ENCODE results near the gene CCDC88C. TPM values are rescaled to one million over a fixed set of nuclear protein-coding genes. Genes with fewer than 3 reads are reported as not detected.
A peak's percentile ranks its signal among the peaks of the same experiment; 100 is the strongest.
"Not testable (repeated sequence)": the region's sequence is repeated elsewhere in the genome, so short reads cannot be mapped to it uniquely, and the experiment has no call there.

CCDC88C gene
- total RNA-seq, 2 donors from 2014 or later: 103 to 175 TPM

- not testable (repeated sequence) for H3K27me3 Mint-ChIP-seq; H3K9me3 Mint-ChIP-seq; H3K36me3 Mint-ChIP-seq; H3K27ac Mint-ChIP-seq; H3K4me3 Mint-ChIP-seq; ATAC-seq; DNase-seq (ENCODE audit: low spot score)
- peaks cover 9 to 11% of the 10 kb centered on the region in 2 donors for H3K4me1 Mint-ChIP-seq (ENCODE audit: low read depth in 2 of 2)
Measured at GRCh38 chr14:91428931-91429330, 11.3 kb upstream of the CCDC88C start.

- not testable (repeated sequence) for H3K36me3 Mint-ChIP-seq; H3K9me3 Mint-ChIP-seq; DNase-seq (ENCODE audit: low spot score); H3K27me3 Mint-ChIP-seq; ATAC-seq; H3K4me3 Mint-ChIP-seq
- peaks cover 9 to 11% of the 10 kb centered on the region in 2 donors for H3K4me1 Mint-ChIP-seq (ENCODE audit: low read depth in 2 of 2)
- peak overlapping the region in 1 of 2 donors; percentile 2 for H3K27ac Mint-ChIP-seq
Measured at GRCh38 chr14:91425531-91425944, 7.9 kb upstream of the CCDC88C start.

- ATAC-seq (no peak), DNase-seq (ENCODE audit: low spot score) (no peak)
- Mint-ChIP-seq H3K9me3 (no peaks in the 10 kb centered on the region), H3K27me3 (no peaks in the 10 kb centered on the region), H3K4me1 (ENCODE audit: low read depth in 2 of 2) (peaks cover 9 to 11% of the 10 kb centered on the region in 2 donors), H3K4me3 (no peak overlapping the region), H3K36me3 (no peaks in the 10 kb centered on the region), H3K27ac (no peak overlapping the region)
Measured at GRCh38 chr14:91424813-91425530, 7.4 kb upstream of the CCDC88C start.

- Mint-ChIP-seq H3K4me1 (ENCODE audit: low read depth in 2 of 2) (peaks cover 18 to 21% of the 10 kb centered on the region in 2 donors), H3K9me3 (no peaks in the 10 kb centered on the region), H3K27me3 (peaks cover 0 to 5% of the 10 kb centered on the region in 2 donors), H3K4me3 (no peak overlapping the region), H3K27ac (no peak overlapping the region), H3K36me3 (peaks cover 10% of the 10 kb centered on the region)
- no peak for ATAC-seq
- DNase-seq (ENCODE audit: low spot score): no peak
Measured at GRCh38 chr14:91420686-91421085, 3.1 kb upstream of the CCDC88C start.

GRCh38 chr14:91419451-91419850, 1.8 kb upstream of the CCDC88C start:
- no peak for ATAC-seq
- no peaks in the 10 kb centered on the region for H3K9me3 Mint-ChIP-seq
- H3K27me3 Mint-ChIP-seq: peaks cover 0 to 5% of the 10 kb centered on the region in 2 donors
- H3K4me3 Mint-ChIP-seq: peak overlapping the region; percentile 71
- peaks cover 25 to 30% of the 10 kb centered on the region in 2 donors for H3K4me1 Mint-ChIP-seq (ENCODE audit: low read depth in 2 of 2)
- peak overlapping the region; percentile 64 to 86 for H3K27ac Mint-ChIP-seq
- DNase-seq (ENCODE audit: low spot score): no peak
- peaks cover 11% of the 10 kb centered on the region for H3K36me3 Mint-ChIP-seq

GRCh38 chr14:91419044-91419397, 1.4 kb upstream of the CCDC88C start:
- ATAC-seq (no peak), DNase-seq (ENCODE audit: low spot score) (no peak)
- Mint-ChIP-seq H3K4me1 (ENCODE audit: low read depth in 2 of 2) (peaks cover 28 to 35% of the 10 kb centered on the region in 2 donors), H3K27ac (peak overlapping the region; percentile 64 to 86), H3K36me3 (peaks cover 11% of the 10 kb centered on the region), H3K4me3 (peak overlapping the region; percentile 71), H3K27me3 (peaks cover 0 to 5% of the 10 kb centered on the region in 2 donors), H3K9me3 (no peaks in the 10 kb centered on the region)

GRCh38 chr14:91418387-91419043, 895 bp upstream of the CCDC88C start:
- Mint-ChIP-seq H3K4me3 (peak overlapping the region; percentile 71), H3K9me3 (no peaks in the 10 kb centered on the region), H3K36me3 (peaks cover 15% of the 10 kb centered on the region), H3K27ac (peak overlapping the region; percentile 64 to 86), H3K4me1 (ENCODE audit: low read depth in 2 of 2) (peaks cover 31 to 40% of the 10 kb centered on the region in 2 donors), H3K27me3 (peaks cover 0 to 5% of the 10 kb centered on the region in 2 donors)
- peak; percentile 60 to 61 for ATAC-seq
- peak; percentile 85 for DNase-seq (ENCODE audit: low spot score)

- Mint-ChIP-seq H3K27ac (no peak overlapping the region), H3K9me3 (no peaks in the 10 kb centered on the region), H3K36me3 (peaks cover 20% of the 10 kb centered on the region), H3K27me3 (peaks cover 0 to 5% of the 10 kb centered on the region in 2 donors), H3K4me3 (peak overlapping the region; percentile 71), H3K4me1 (ENCODE audit: low read depth in 2 of 2) (peaks cover 36 to 45% of the 10 kb centered on the region in 2 donors)
- ATAC-seq (peak; percentile 69 to 71), DNase-seq (ENCODE audit: low spot score) (peak; percentile 75)
Measured at GRCh38 chr14:91417983-91418386, 365 bp upstream of the CCDC88C start.

- no peak for ATAC-seq
- Mint-ChIP-seq H3K27me3 (peaks cover 0 to 5% of the 10 kb centered on the region in 2 donors), H3K36me3 (peaks cover 22% of the 10 kb centered on the region), H3K4me3 (peak overlapping the region; percentile 97), H3K4me1 (ENCODE audit: low read depth in 2 of 2) (peaks cover 41 to 51% of the 10 kb centered on the region in 2 donors), H3K9me3 (no peaks in the 10 kb centered on the region), H3K27ac (peak overlapping the region; percentile 95)
- DNase-seq (ENCODE audit: low spot score): no peak
Measured at GRCh38 chr14:91416744-91417119, 888 bp downstream of the CCDC88C start.

- peak overlapping the region; percentile 95 for H3K27ac Mint-ChIP-seq
- H3K4me3 Mint-ChIP-seq: peak overlapping the region; percentile 97
- H3K9me3 Mint-ChIP-seq: no peaks in the 10 kb centered on the region
- peaks cover 48 to 57% of the 10 kb centered on the region in 2 donors for H3K4me1 Mint-ChIP-seq (ENCODE audit: low read depth in 2 of 2)
- DNase-seq (ENCODE audit: low spot score): peak; percentile 85
- ATAC-seq: peak; percentile 64 to 78
- H3K36me3 Mint-ChIP-seq: peaks cover 22% of the 10 kb centered on the region
- H3K27me3 Mint-ChIP-seq: peaks cover 0 to 5% of the 10 kb centered on the region in 2 donors
Measured at GRCh38 chr14:91415794-91416743, 1.6 kb downstream of the CCDC88C start.

- DNase-seq (ENCODE audit: low spot score) (no peak), ATAC-seq (no peak)
- Mint-ChIP-seq H3K4me1 (ENCODE audit: low read depth in 2 of 2) (peaks cover 63 to 73% of the 10 kb centered on the region in 2 donors), H3K9me3 (no peaks in the 10 kb centered on the region), H3K36me3 (peaks cover 22% of the 10 kb centered on the region), H3K27ac (peak overlapping the region; percentile 95), H3K4me3 (peak overlapping the region; percentile 97), H3K27me3 (peaks cover 0 to 5% of the 10 kb centered on the region in 2 donors)
Measured at GRCh38 chr14:91414475-91414833, 3.2 kb downstream of the CCDC88C start.

- ATAC-seq (no peak), DNase-seq (ENCODE audit: low spot score) (no peak)
- H3K36me3 Mint-ChIP-seq: peaks cover 22% of the 10 kb centered on the region
- peak overlapping the region; percentile 95 for H3K27ac Mint-ChIP-seq
- H3K4me1 Mint-ChIP-seq (ENCODE audit: low read depth in 2 of 2): peaks cover 60 to 70% of the 10 kb centered on the region in 2 donors
- H3K27me3 Mint-ChIP-seq: peaks cover 0 to under 1% of the 10 kb centered on the region in 2 donors
- peak overlapping the region; percentile 97 for H3K4me3 Mint-ChIP-seq
- H3K9me3 Mint-ChIP-seq: no peaks in the 10 kb centered on the region
Measured at GRCh38 chr14:91413547-91414474, 3.8 kb downstream of the CCDC88C start.

Data from natural killer cell treated with Interleukin-12 subunit alpha and Interleukin-12 subunit beta and Interleukin-15 and Interleukin-18, amount 100 ng/mL, for 72 hours (primary cell).